Sigmoid colon (tissue), 4 donors: ENCODE measurements around the gene ADGRV1.

Experiments
- EP300 ChIP-seq, 4 donors: sonication (generic); formaldehyde crosslinking; IDR thresholded peaks; one replicate each; pipeline ENCODE4 v1.6.1; 2017; ENCODE audit warnings: antibody characterized with exemption in 4 of 4
- TF ChIP-seq, protein P1 (sequence below), 4 experiments: fragments of 450-650 bp in 3 of 4; fragments of 200-600 bp in 1 of 4; IDR thresholded peaks; one replicate each; pipeline ENCODE4 v1.5.1; 2016 to 2019; ENCODE audit warnings: antibody characterized with exemption in 4 of 4, mild to moderate bottlenecking in 3 of 4, moderate library complexity in 2 of 4

DNA sequence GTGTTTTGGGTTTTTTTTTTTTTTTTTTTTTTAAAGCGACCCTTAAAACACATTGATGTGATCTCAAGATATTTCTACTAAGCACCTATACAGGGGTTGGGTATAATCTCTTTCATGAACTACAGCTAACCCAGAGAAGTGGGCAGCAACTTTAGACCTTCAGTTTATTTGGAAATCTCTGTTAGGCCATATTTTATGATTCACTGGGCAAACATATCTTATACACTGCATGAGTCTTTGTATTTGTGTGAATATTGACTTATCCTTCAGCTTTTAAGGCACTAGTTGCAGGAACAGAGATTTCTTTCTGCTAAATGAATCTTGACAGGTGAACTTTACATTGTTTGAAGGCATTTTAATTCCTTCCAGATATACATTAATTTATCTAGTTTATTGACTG, 630.2 kb downstream of the ADGRV1 start:
- TF ChIP-seq, protein P1, sequence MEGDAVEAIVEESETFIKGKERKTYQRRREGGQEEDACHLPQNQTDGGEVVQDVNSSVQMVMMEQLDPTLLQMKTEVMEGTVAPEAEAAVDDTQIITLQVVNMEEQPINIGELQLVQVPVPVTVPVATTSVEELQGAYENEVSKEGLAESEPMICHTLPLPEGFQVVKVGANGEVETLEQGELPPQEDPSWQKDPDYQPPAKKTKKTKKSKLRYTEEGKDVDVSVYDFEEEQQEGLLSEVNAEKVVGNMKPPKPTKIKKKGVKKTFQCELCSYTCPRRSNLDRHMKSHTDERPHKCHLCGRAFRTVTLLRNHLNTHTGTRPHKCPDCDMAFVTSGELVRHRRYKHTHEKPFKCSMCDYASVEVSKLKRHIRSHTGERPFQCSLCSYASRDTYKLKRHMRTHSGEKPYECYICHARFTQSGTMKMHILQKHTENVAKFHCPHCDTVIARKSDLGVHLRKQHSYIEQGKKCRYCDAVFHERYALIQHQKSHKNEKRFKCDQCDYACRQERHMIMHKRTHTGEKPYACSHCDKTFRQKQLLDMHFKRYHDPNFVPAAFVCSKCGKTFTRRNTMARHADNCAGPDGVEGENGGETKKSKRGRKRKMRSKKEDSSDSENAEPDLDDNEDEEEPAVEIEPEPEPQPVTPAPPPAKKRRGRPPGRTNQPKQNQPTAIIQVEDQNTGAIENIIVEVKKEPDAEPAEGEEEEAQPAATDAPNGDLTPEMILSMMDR (IDR thresholded peaks at IDR 0.05), result no peak
- no peak for TF ChIP-seq EP300 (IDR thresholded peaks at IDR 0.05)
